NCI-H2029 treated with DMSO at 0.1 percent for 48 hours (cell line): Measurements from ENCODE around the gene MRPS31.
"Not testable (repeated sequence)": the region's sequence is repeated elsewhere in the genome, so short reads cannot be mapped to it uniquely, and the experiment has no call there.

Experiments used
- DNase-seq: peaks from one replicate; lab custom pipeline; 2025; lab: John Stamatoyannopoulos, UW

MRPS31 gene

DNA sequence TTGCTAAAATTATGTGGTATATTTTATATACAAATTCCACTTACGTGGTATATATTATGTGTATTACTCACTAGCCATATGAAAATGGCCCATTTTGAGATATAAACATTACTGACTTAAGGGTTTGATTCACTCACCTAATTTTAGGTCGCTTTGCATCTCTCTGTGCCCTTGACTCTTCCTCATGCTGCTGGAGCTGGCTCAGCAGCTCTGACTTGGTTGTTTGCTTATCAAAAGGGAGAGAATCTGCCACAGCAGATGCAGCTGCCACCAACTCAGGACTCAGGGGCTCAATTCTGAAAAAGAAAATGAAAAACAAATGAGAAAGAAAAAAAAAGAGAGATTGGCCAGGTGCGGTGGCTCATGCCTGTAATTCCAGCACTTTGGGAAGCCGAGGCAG lies 12.2 kb downstream of the MRPS31 start:
- no peak for DNase-seq

DNA sequence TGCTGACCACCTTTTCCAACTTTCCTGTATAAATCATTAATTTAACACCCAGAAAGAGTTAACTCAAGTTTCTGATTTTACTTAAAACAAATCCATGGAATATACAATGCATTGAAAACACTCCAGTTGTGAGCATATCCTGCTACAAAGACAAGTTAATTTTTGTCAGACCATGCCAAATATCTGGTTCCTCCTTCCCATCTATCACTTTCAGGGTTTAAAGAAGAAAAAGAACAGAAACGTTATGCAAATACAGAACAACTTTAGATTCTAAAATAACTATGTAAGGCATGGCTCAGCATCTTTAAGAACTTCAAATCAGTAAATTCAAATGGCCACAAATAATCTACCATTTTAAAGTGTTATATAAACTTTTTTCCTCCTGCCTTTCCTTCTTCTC lies 14.9 kb downstream of the MRPS31 start:
- no peak for DNase-seq

DNA sequence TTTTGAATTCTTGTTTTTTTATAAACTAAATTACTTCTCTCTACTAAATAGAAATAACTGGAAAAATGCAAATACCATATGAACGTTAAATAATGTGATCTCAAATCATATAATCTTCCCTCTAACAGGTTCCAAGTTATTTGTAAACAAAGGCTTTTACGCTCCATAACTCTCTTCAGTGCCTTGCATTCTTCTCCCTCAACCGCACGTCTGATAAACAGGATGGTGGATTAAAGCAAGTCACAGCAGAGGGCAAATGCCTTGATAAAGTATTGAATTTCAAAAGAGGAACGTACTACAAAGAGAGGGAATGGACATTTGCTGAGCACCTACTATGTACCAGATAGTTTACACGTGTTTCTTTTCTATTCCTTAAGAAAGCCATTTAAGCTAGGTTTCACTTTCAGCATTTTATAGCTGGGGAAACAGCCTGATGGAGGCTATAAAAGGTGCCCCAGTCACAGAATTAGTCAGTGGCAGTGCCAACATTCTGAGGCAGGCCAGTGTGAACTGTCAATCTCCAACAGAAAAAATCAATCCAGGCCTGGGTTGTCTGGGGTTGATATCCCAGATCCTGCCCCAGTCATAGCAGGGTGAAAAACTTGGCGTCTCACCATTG lies 15.8 kb downstream of the MRPS31 start:
- no peak for DNase-seq

- DNase-seq, result no peak
Observed at GRCh38 chr13:40749327-40749726, 21.7 kb downstream of the MRPS31 start.

- DNase-seq, result not testable (repeated sequence)
Observed at GRCh38 chr13:40735232-40735548, 35.8 kb downstream of the MRPS31 start.

DNA sequence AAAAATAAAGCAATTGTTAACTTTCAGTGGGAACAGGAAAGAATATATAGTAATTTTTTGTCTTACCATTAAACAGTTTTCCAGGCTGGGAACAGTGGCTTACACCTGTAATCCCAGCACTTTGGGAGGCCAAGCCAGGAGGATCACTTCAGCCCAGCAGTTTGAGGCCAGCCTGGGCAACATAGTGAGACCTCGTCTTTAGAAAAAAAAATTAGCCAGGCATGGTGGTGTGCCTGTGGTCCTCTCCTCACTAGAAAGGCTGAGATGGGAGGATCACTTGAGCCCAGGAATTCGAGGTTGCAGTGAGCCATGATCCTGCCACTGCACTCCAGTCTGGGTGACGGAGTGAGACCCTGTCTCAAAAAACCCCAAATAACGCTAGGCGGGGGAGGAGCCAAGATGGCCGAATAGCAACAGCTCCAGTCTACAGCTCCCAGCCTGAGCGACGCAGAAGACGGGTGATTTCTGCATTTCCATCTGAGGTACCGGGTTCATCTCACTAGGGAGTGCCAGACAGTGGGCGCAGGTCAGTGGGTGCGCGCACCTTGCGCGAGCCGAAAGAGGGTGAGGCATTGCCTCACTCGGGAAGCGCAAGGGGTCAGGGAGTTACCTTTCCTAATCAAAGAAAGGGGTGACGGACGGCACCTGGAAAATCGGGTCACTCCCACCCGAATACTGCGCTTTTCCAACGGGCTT lies 36.3 kb downstream of the MRPS31 start:
- DNase-seq, result not testable (repeated sequence)

DNA sequence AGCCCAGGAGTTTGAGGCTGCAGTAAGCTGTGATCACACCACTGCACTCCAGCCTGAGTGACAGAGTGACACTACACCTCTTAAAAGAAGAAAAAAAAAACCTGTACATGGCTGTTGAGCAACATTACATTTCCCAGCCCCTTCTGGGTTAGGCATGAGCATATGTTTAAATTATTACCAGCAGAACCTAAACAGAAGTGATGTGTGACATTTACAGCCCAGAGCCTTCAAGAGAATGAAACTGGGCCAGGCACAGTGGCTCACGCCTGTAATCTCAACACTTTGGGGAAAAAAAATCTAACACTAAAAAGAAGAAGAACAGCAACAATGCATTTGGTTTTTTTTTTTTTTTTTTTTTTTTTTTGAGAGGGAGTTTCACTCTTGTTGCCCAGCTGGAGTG lies 38.3 kb downstream of the MRPS31 start:
- no peak for DNase-seq

DNA sequence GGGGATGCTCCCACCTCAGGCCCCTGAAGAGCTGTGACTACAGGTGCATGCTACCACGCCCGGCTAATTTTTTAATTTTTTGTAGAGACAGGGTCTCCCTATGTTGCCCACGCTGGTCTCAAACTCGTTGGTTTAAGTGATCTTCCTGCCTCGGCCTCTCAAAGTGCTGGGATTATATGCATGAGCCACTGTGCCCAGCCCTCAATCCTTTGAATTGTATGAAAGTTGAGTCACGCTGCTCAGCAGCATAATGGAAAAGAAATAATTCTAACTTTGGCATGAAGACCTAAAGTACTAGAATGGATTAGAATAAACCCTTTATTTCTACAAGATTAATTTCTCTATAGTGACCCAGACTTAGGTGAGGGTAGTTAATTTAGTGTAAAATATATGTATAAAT lies 42.4 kb downstream of the MRPS31 start:
- DNase-seq, result no peak

GRCh38 chr13:40714433-40714832 lies 56.6 kb downstream of the MRPS31 start:
- DNase-seq, result not testable (repeated sequence)

DNA sequence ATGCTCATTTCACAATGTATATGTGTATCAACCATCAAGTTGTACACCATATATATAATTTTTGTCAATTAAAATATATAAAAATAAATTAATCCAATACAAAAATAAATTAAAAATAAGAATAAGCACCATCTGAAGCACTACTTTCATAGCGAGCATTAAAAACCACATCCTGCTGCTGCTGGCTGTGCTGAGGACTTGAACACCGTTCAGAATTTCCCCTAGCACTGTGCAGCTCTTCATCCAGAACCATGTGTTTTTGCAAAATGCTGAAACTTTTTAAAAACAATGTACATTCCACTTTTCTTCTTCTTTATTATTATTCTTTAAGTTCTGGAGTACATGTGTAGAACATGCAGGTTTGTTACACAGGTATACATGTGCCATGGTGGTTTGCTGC lies 64.6 kb downstream of the MRPS31 start:
- DNase-seq, result no peak

GRCh38 chr13:40697711-40698110 lies 73.3 kb downstream of the MRPS31 start:
- DNase-seq, result no peak

DNA sequence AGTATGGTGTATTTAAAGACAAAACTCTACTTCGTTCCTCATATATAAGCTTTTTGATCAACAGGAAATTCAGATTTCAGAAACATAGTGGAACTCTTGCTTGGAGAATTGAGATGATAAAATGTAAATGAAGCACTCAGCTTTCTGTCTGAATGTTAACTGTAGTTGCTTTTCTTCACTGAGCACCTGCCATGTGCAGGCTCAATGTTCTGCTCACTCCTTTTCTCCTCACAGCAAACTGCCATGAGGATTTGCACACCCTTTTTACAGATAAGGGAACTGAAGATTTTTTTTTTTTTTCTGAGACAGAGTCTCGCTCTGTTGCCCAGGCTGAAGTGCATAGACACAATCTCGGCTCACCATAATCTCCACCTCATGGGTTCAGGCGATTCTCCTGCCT lies 76.6 kb downstream of the MRPS31 start:
- DNase-seq, result no peak

DNA sequence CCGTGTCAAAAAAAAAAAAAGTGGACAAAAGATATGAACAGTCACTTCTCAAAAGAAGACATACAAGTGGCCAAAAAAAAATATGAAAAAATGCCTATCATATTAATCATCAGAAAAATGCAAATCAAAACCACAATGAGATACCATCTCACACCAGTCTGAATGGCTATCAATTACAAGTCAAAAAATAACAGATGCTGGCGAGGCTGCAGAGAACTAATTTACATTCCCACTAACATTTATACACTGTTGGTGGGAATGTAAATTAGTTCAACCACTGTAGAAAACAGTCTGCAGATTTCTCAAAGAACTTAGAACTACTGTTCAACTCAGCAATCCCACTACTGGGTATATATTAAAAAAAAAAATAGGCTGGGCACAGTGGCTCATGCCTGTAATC lies 78.0 kb downstream of the MRPS31 start:
- DNase-seq, result no peak

- no peak for DNase-seq
Observed at GRCh38 chr13:40688781-40689180, 82.2 kb downstream of the MRPS31 start.

- no peak for DNase-seq
Observed at GRCh38 chr13:40682449-40683240, 88.3 kb downstream of the MRPS31 start.

GRCh38 chr13:40681341-40682146 lies 89.4 kb downstream of the MRPS31 start:
- no peak for DNase-seq

GRCh38 chr13:40680659-40681323 lies 90.2 kb downstream of the MRPS31 start:
- DNase-seq, result no peak

- no peak for DNase-seq
Observed at GRCh38 chr13:40679480-40679985, 91.5 kb downstream of the MRPS31 start.
